ENCODE results near the gene OTUD3.

DNA sequence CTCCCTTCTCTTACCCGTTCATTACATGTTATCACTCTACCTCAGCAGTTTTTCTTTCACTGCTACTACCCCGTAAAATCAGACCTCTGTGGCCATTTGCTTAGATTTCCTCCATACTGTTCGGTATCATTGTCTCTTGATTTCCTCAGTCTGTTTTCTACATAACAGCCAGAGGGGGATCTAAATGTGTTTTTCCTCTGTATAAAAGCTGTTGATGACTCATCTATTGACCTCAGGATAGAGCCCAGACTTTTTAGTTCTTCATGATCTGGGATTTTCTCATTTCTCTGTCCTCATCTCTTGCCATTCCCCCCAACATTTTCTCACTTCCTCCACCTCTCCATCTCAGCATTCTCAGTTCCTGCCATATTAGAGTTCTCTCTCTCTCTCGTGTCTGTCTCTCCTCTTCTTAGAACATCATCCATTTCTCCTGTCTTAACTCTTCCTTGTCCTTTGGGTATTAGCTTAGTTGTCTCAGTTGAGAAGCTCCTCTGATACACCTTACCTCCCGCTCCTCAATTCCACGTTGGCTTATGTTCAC is 10.5 kb downstream of the OTUD3 start:
- TF ChIP-seq, protein P1, sequence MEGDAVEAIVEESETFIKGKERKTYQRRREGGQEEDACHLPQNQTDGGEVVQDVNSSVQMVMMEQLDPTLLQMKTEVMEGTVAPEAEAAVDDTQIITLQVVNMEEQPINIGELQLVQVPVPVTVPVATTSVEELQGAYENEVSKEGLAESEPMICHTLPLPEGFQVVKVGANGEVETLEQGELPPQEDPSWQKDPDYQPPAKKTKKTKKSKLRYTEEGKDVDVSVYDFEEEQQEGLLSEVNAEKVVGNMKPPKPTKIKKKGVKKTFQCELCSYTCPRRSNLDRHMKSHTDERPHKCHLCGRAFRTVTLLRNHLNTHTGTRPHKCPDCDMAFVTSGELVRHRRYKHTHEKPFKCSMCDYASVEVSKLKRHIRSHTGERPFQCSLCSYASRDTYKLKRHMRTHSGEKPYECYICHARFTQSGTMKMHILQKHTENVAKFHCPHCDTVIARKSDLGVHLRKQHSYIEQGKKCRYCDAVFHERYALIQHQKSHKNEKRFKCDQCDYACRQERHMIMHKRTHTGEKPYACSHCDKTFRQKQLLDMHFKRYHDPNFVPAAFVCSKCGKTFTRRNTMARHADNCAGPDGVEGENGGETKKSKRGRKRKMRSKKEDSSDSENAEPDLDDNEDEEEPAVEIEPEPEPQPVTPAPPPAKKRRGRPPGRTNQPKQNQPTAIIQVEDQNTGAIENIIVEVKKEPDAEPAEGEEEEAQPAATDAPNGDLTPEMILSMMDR (IDR thresholded peaks at IDR 0.05), result no peak
- TF ChIP-seq POLR2A (IDR thresholded peaks at IDR 0.05), result no peak
